H9 (cell line): ENCODE data around the gene KCNJ1. TPM values are rescaled to one million over a fixed set of nuclear protein-coding genes. Genes with fewer than 3 reads are reported as not detected.

ENCODE experiments used
- DNase-seq: peaks from one replicate; pipeline ENCODE4 v3.0.0-alpha.2; 2017
- H2AFZ ChIP-seq: one replicate; pipeline ENCODE4 v1.6.1; 2013; ENCODE audit warnings: mild to moderate bottlenecking, low read length, control low read depth, moderate library complexity
- H2AK5ac ChIP-seq: 2 replicates; pipeline ENCODE4 v1.6.1; 2013; ENCODE audit warnings: low read length, control low read depth, mixed read lengths; ENCODE audit not compliant: insufficient read length
- H2BK120ac ChIP-seq: one replicate; pipeline ENCODE4 v1.6.1; 2013; ENCODE audit warnings: low read depth, mild to moderate bottlenecking, low read length, control low read depth, inconsistent platforms; ENCODE audit not compliant: poor library complexity, severe bottlenecking
- H2BK12ac ChIP-seq: 2 replicates; pipeline ENCODE4 v1.6.1; 2013; ENCODE audit warnings: low read length, control low read depth, mixed read lengths, low read depth; ENCODE audit not compliant: insufficient read length
- H2BK15ac ChIP-seq: 2 replicates; pipeline ENCODE4 v1.6.1; 2013; ENCODE audit warnings: low read depth, low read length, control low read depth
- H2BK20ac ChIP-seq: one replicate; pipeline ENCODE4 v1.6.1; 2013; ENCODE audit warnings: low read depth, mild to moderate bottlenecking, low read length, control low read depth, inconsistent platforms; ENCODE audit not compliant: poor library complexity, severe bottlenecking
- H2BK5ac ChIP-seq: 2 replicates; pipeline ENCODE4 v1.6.1; 2013; ENCODE audit warnings: low read length, control low read depth, mixed read lengths; ENCODE audit not compliant: insufficient read length
- H3K14ac ChIP-seq: 2 replicates; pipeline ENCODE4 v1.6.1; 2013; ENCODE audit warnings: low read length, control low read depth; ENCODE audit not compliant: insufficient read depth
- H3K18ac ChIP-seq: 2 replicates; pipeline ENCODE4 v1.6.1; 2013; ENCODE audit warnings: low read depth, mild to moderate bottlenecking, mixed read lengths, low read length, control low read depth; ENCODE audit not compliant: insufficient read length
- H3K23ac ChIP-seq: 2 replicates; pipeline ENCODE4 v1.6.1; 2013; ENCODE audit warnings: low read length, control low read depth, mixed read lengths, low read depth; ENCODE audit not compliant: insufficient read length
- H3K23me2 ChIP-seq: 2 replicates; pipeline ENCODE4 v1.6.1; 2013; ENCODE audit warnings: low read depth, mild to moderate bottlenecking, mixed read lengths, low read length, control low read depth; ENCODE audit not compliant: insufficient read length, poor library complexity, severe bottlenecking
- H3K27ac ChIP-seq: 2 replicates; pipeline ENCODE4 v1.5.1; 2013; ENCODE audit warnings: low read length, control low read depth, mixed read lengths, low read depth; ENCODE audit not compliant: insufficient read length
- H3K27me3 ChIP-seq: 2 replicates; pipeline ENCODE4 v1.6.1; 2013; ENCODE audit warnings: low read length, control low read depth, inconsistent platforms; ENCODE audit not compliant: insufficient read depth
- H3K4ac ChIP-seq: 2 replicates; pipeline ENCODE4 v1.6.1; 2013; ENCODE audit warnings: low read depth, mild to moderate bottlenecking, control low read depth, inconsistent platforms, low read length, moderate library complexity
- H3K4me1 ChIP-seq: 2 replicates; pipeline ENCODE4 v1.6.1; 2013; ENCODE audit warnings: low read length, control low read depth, inconsistent platforms; ENCODE audit not compliant: insufficient read depth
- H3K4me2 ChIP-seq: 2 replicates; pipeline ENCODE4 v1.6.1; 2013; ENCODE audit warnings: low read length, control low read depth, mixed read lengths; ENCODE audit not compliant: insufficient read length, insufficient read depth
- H3K56ac ChIP-seq: 2 replicates; pipeline ENCODE4 v1.6.1; 2013; ENCODE audit warnings: low read depth, mild to moderate bottlenecking, mixed read lengths, low read length, control low read depth; ENCODE audit not compliant: insufficient read length
- H3K79me1 ChIP-seq: 2 replicates; pipeline ENCODE4 v1.6.1; 2013; ENCODE audit warnings: low read depth, mild to moderate bottlenecking, moderate library complexity, low read length, control low read depth, inconsistent platforms; ENCODE audit not compliant: insufficient read depth, poor library complexity, severe bottlenecking
- H3K79me2 ChIP-seq: 2 replicates; pipeline ENCODE4 v1.6.1; 2013; ENCODE audit warnings: low read length, control low read depth, inconsistent platforms; ENCODE audit not compliant: insufficient read depth
- H3K9ac ChIP-seq: 2 replicates; pipeline ENCODE4 v1.6.1; 2013; ENCODE audit warnings: low read length, control low read depth, mixed read lengths; ENCODE audit not compliant: insufficient read length; ENCODE audit errors: extremely low read depth
- H3K9me3 ChIP-seq: one replicate; pipeline ENCODE4 v1.6.1; 2013; ENCODE audit warnings: low read depth, low read length, inconsistent platforms; ENCODE audit not compliant: control insufficient read depth
- H3T11ph ChIP-seq: one replicate; pipeline ENCODE4 v1.6.1; 2013; ENCODE audit warnings: mild to moderate bottlenecking, low read length, control low read depth, inconsistent platforms
- H4K20me1 ChIP-seq: one replicate; pipeline ENCODE4 v1.6.1; 2013; ENCODE audit not compliant: control insufficient read depth, insufficient read length, insufficient read depth
- H4K5ac ChIP-seq: 2 replicates; pipeline ENCODE4 v1.6.1; 2013; ENCODE audit warnings: low read depth, mild to moderate bottlenecking, mixed read lengths, low read length, control low read depth; ENCODE audit not compliant: insufficient read length
- H4K8ac ChIP-seq: replicated peaks from 2 replicates; pipeline ENCODE4 v1.6.1; 2013; ENCODE audit warnings: low read length, control low read depth, mixed read lengths, low read depth; ENCODE audit not compliant: insufficient read length
- H4K91ac ChIP-seq: 2 replicates; pipeline ENCODE4 v1.6.1; 2013; ENCODE audit warnings: low read depth, mild to moderate bottlenecking, moderate library complexity, mixed read lengths, low read length, control low read depth; ENCODE audit not compliant: insufficient read length
- H3K27ac Mint-ChIP-seq, 3 experiments: 2 replicates in 2 of 3; 3 replicates in 1 of 3; pipeline ENCODE4 v1.8.0; 2020 to 2021; ENCODE audit warnings: mixed read lengths in 3 of 3, mild to moderate bottlenecking in 1 of 3, moderate library complexity in 1 of 3
- H3K27me3 Mint-ChIP-seq: 2 replicates; pipeline ENCODE4 v1.8.0; 2021; ENCODE audit warnings: low read depth, mild to moderate bottlenecking, moderate library complexity, mixed read lengths
- H3K36me3 Mint-ChIP-seq, 3 experiments: 2 replicates in 2 of 3; 3 replicates in 1 of 3; pipeline ENCODE4 v1.8.0; 2020 to 2021; ENCODE audit warnings: low read depth in 3 of 3, mixed read lengths in 3 of 3; ENCODE audit not compliant: insufficient read depth in 1 of 3
- H3K4me1 Mint-ChIP-seq, 2 experiments: 2 replicates each; pipeline ENCODE4 v1.8.0; 2020; ENCODE audit warnings: mixed read lengths in 2 of 2
- H3K4me3 Mint-ChIP-seq, 2 experiments: 2 replicates in 1 of 2; 3 replicates in 1 of 2; pipeline ENCODE4 v1.8.0; 2020 to 2021; ENCODE audit warnings: mild to moderate bottlenecking in 2 of 2, mixed read lengths in 2 of 2, moderate library complexity in 1 of 2
- H3K9me3 Mint-ChIP-seq, 2 experiments: 2 replicates in 1 of 2; 3 replicates in 1 of 2; pipeline ENCODE4 v1.8.0; 2020; ENCODE audit warnings: mild to moderate bottlenecking in 2 of 2, mixed read lengths in 2 of 2, moderate library complexity in 1 of 2
- WGBS: extraction: QIAGEN DNeasy Blood & Tissue Kit; methylation state at CpG from one replicate; pipeline ENCODE4 v1.1.7; 2013; ENCODE audit warnings: missing lambda C conversion rate, low lambda C conversion rate, mixed read lengths; ENCODE audit not compliant: insufficient read length; ENCODE audit errors: extremely low coverage; 5-methylcytosine and 5-hydroxymethylcytosine counted together
- total RNA-seq: library from RNA; stranded (reverse); gene quantifications from 2 replicates; pipeline ENCODE4 v1.2.1, GENCODE V29; 2021
- TF ChIP-seq, protein P1 (sequence below): fragments of 200-600 bp; sonication (generic); conservative IDR thresholded peaks from 3 replicates; pipeline ENCODE4 v1.8.0; 2021; ENCODE audit warnings: antibody characterized with exemption, mild to moderate bottlenecking

The KCNJ1 gene
- total RNA-seq, 1 experiment from 2014 or later = not detected

DNA sequence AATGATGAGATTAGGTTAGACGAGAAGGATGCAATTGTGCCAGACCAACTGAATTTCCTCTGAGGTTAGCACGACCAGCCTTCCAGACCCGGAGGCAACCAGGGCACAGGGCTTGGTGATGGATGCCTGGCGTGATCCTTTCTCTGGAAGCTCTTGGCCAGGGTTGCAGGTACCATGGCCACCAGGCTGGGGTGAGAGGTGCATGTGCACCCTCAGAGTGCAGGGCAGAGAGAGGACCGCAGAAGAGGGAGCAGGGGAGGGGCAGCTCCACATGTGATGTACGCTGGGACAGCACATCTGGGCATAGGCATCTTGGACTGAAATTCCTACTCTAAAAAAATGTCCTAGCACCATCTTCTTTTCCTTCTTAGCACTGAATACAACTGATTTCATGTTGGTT, 10.9 kb downstream of the KCNJ1 start:
- Histone ChIP-seq H3K9ac (no peak overlapping the region), H3K9me3 (no peaks in the 10 kb centered on the region), H3K14ac (no peak overlapping the region), H4K5ac (no peak overlapping the region), H3K79me2 (no peaks in the 10 kb centered on the region), H3K23ac (no peak overlapping the region), H2BK5ac (no peak overlapping the region), H3K56ac (no peak overlapping the region), H2BK120ac (no peak overlapping the region), H3K27ac (no peak overlapping the region), H4K91ac (no peak overlapping the region), H3K18ac (no peak overlapping the region), H2BK15ac (no peak overlapping the region), H3T11ph (no peak overlapping the region), H3K27me3 (no peaks in the 10 kb centered on the region), H3K23me2 (no peaks in the 10 kb centered on the region), H3K4me1 (no peaks in the 10 kb centered on the region), H4K20me1 (no peaks in the 10 kb centered on the region), H2AFZ (no peak overlapping the region), H3K79me1 (no peaks in the 10 kb centered on the region), H3K4ac (no peak overlapping the region), H4K8ac (no peak overlapping the region), H2BK20ac (no peak overlapping the region), H3K4me2 (no peak overlapping the region), H2AK5ac (no peak overlapping the region), H2BK12ac (no peak overlapping the region)
- H3K4me3 Mint-ChIP-seq = no peak overlapping the region
- no CpG with 5 or more reads among the region's 6 CpGs for WGBS
- peaks cover 30% of the 10 kb centered on the region for H3K27me3 Mint-ChIP-seq
- TF ChIP-seq, protein P1, sequence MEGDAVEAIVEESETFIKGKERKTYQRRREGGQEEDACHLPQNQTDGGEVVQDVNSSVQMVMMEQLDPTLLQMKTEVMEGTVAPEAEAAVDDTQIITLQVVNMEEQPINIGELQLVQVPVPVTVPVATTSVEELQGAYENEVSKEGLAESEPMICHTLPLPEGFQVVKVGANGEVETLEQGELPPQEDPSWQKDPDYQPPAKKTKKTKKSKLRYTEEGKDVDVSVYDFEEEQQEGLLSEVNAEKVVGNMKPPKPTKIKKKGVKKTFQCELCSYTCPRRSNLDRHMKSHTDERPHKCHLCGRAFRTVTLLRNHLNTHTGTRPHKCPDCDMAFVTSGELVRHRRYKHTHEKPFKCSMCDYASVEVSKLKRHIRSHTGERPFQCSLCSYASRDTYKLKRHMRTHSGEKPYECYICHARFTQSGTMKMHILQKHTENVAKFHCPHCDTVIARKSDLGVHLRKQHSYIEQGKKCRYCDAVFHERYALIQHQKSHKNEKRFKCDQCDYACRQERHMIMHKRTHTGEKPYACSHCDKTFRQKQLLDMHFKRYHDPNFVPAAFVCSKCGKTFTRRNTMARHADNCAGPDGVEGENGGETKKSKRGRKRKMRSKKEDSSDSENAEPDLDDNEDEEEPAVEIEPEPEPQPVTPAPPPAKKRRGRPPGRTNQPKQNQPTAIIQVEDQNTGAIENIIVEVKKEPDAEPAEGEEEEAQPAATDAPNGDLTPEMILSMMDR = no peak
- H3K9me3 Mint-ChIP-seq = no peaks in the 10 kb centered on the region; a peak in 1 of 5 replicates
- DNase-seq = no peak
- H3K27ac Mint-ChIP-seq = no peak overlapping the region
- peaks cover 0 to 4% of the 10 kb centered on the region in 2 experiments; a peak in 2 of 4 replicates for H3K4me1 Mint-ChIP-seq
- H3K36me3 Mint-ChIP-seq = no peaks in the 10 kb centered on the region
